ENCODE results near the gene BNC2.

The BNC2 gene

DNA sequence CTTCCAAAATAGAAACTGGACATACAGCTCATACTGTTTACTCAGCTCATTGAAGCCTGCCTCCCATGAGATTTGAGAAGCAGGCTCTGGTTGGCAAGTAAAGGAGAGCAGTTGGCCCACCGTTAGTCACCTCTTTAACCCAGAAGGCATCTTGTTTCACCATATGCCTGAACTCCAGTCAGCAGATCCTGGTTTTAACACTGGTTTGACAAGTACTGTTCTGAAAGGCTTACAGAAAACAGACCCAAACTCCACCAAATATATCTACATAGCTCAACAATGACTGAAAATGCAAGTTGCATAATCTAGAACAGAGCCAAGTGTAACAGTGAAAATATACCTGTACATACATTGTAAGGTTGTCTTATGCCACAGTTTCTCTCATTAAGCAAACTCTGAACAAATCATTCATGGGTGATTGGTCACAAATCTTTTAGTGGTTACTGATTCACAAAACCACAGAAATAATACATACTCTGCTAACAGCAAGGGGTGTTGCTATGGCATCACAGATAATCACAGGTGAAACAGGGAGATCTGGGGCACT is 198.8 kb downstream of the BNC2 start:
- no peak for DNase-seq (ENCODE audit: low read depth in 1 of 2, low spot score in 1 of 2)
- Histone ChIP-seq H3K4me3 (replicated peaks; ENCODE audit: insufficient read depth, low read length) (no peak overlapping the region), H3K27ac (replicated peaks) (no peak overlapping the region), H3K27me3 (ENCODE audit: insufficient read depth, poor library complexity, severe bottlenecking) (no peaks in the 10 kb centered on the region)
- TF ChIP-seq, protein P1, sequence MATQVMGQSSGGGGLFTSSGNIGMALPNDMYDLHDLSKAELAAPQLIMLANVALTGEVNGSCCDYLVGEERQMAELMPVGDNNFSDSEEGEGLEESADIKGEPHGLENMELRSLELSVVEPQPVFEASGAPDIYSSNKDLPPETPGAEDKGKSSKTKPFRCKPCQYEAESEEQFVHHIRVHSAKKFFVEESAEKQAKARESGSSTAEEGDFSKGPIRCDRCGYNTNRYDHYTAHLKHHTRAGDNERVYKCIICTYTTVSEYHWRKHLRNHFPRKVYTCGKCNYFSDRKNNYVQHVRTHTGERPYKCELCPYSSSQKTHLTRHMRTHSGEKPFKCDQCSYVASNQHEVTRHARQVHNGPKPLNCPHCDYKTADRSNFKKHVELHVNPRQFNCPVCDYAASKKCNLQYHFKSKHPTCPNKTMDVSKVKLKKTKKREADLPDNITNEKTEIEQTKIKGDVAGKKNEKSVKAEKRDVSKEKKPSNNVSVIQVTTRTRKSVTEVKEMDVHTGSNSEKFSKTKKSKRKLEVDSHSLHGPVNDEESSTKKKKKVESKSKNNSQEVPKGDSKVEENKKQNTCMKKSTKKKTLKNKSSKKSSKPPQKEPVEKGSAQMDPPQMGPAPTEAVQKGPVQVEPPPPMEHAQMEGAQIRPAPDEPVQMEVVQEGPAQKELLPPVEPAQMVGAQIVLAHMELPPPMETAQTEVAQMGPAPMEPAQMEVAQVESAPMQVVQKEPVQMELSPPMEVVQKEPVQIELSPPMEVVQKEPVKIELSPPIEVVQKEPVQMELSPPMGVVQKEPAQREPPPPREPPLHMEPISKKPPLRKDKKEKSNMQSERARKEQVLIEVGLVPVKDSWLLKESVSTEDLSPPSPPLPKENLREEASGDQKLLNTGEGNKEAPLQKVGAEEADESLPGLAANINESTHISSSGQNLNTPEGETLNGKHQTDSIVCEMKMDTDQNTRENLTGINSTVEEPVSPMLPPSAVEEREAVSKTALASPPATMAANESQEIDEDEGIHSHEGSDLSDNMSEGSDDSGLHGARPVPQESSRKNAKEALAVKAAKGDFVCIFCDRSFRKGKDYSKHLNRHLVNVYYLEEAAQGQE (IDR thresholded peaks at IDR 0.05; ENCODE audit: insufficient replicate concordance, low read depth) = no peak
- TF ChIP-seq GABPA (IDR thresholded peaks at IDR 0.05; ENCODE audit: low read depth) = no peak
- TF ChIP-seq, protein P2, sequence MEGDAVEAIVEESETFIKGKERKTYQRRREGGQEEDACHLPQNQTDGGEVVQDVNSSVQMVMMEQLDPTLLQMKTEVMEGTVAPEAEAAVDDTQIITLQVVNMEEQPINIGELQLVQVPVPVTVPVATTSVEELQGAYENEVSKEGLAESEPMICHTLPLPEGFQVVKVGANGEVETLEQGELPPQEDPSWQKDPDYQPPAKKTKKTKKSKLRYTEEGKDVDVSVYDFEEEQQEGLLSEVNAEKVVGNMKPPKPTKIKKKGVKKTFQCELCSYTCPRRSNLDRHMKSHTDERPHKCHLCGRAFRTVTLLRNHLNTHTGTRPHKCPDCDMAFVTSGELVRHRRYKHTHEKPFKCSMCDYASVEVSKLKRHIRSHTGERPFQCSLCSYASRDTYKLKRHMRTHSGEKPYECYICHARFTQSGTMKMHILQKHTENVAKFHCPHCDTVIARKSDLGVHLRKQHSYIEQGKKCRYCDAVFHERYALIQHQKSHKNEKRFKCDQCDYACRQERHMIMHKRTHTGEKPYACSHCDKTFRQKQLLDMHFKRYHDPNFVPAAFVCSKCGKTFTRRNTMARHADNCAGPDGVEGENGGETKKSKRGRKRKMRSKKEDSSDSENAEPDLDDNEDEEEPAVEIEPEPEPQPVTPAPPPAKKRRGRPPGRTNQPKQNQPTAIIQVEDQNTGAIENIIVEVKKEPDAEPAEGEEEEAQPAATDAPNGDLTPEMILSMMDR (IDR thresholded peaks at IDR 0.05; ENCODE audit: insufficient read depth, low read length) = no peak
- TF ChIP-seq POLR2AphosphoS5 (IDR thresholded peaks at IDR 0.05; ENCODE audit: low read depth) = no peak
- TF ChIP-seq SPI1 (IDR thresholded peaks at IDR 0.05; ENCODE audit: borderline replicate concordance, low read depth) = no peak

DNA sequence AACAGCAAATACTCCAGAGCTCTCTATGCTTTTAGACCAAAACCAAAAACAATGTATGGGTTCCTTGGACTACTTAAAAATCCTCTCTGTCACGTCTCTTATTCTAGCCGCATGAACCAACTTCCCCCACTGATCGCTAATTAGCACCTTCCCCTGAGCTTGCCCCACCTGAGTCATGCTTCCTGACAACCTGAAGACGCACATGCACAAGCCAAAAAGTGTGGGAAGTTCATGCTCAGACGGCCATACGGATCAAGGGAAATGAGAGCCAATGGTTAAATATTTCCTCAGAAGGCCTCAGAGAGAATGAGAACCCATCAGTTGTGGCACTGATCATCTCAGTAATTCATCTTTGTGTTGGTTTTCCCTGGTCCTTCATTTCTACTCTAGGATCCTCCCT is 199.7 kb downstream of the BNC2 start:
- H3K27me3 ChIP-seq (ENCODE audit: insufficient read depth, poor library complexity, severe bottlenecking) = no peaks in the 10 kb centered on the region
- H3K4me3 ChIP-seq (replicated peaks; ENCODE audit: insufficient read depth, low read length) = no peak overlapping the region
- DNase-seq (ENCODE audit: low read depth in 1 of 2, low spot score in 1 of 2) = no peak
- TF ChIP-seq, protein P2 (IDR thresholded peaks at IDR 0.05; ENCODE audit: insufficient read depth, low read length) = no peak
- TF ChIP-seq, protein P1 (IDR thresholded peaks at IDR 0.05; ENCODE audit: insufficient replicate concordance, low read depth) = no peak
- TF ChIP-seq SPI1 (IDR thresholded peaks at IDR 0.05; ENCODE audit: borderline replicate concordance, low read depth) (no peak), POLR2AphosphoS5 (IDR thresholded peaks at IDR 0.05; ENCODE audit: low read depth) (no peak), GABPA (IDR thresholded peaks at IDR 0.05; ENCODE audit: low read depth) (no peak)
- H3K27ac ChIP-seq (replicated peaks) = no peak overlapping the region

DNA sequence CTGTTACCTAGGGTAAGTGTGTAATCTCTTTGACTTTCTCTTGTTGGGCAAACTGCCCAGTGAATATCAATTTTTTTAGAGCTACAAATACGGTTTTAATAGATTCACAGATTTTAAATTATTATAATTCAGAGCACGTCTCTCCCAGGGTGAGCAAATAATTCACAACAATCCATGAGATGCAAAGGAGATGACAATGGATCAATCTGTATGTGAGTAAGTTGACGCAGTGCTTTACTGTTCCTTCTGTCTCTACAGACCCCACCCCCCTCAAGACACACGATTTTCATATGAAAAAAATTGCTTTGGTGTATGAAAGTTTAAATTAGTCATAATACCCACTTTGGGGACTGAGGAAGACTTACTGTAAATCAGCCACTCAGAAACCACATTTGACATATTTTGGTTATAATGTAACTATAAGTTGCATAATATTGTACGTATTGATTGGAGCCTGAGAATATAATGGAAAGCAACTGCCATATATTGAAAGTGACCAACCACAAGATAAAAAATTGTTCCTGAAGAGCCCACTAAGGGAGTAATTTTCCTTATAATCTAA is 201.7 kb downstream of the BNC2 start:
- H3K27ac ChIP-seq (replicated peaks) = no peak overlapping the region
- no peak overlapping the region for H3K4me3 ChIP-seq (replicated peaks; ENCODE audit: insufficient read depth, low read length)
- TF ChIP-seq, protein P2 (IDR thresholded peaks at IDR 0.05; ENCODE audit: insufficient read depth, low read length) = no peak
- TF ChIP-seq, protein P1 (IDR thresholded peaks at IDR 0.05; ENCODE audit: insufficient replicate concordance, low read depth) = no peak
- TF ChIP-seq GABPA (IDR thresholded peaks at IDR 0.05; ENCODE audit: low read depth) (no peak), POLR2AphosphoS5 (IDR thresholded peaks at IDR 0.05; ENCODE audit: low read depth) (no peak), SPI1 (IDR thresholded peaks at IDR 0.05; ENCODE audit: borderline replicate concordance, low read depth) (no peak)
- H3K27me3 ChIP-seq (ENCODE audit: insufficient read depth, poor library complexity, severe bottlenecking) = no peaks in the 10 kb centered on the region
- DNase-seq (ENCODE audit: low read depth in 1 of 2, low spot score in 1 of 2) = no peak
